ENCODE results near the gene ZNF730.
"Not testable (repeated sequence)": the region's sequence is repeated elsewhere in the genome, so short reads cannot be mapped to it uniquely, and the experiment has no call there.

The ZNF730 gene

GRCh38 chr19:23116802-23117571 is at the start of gene ZNF730:
Gene ZNF730 (plus strand): TSS chr19:23117025. CDS start chr19:23117174, 149 bp downstream.
- peak; percentile 63 for DNase-seq (ENCODE audit: low read depth, low spot score)

- DNase-seq (ENCODE audit: low read depth, low spot score), result peak; percentile 9
These were observed 46.3 kb upstream of the ZNF730 start for GRCh38 chr19:23070353-23071146.

GRCh38 chr19:23071147-23071511 is 45.7 kb upstream of the ZNF730 start:
- no peak for DNase-seq (ENCODE audit: low read depth, low spot score)

DNA sequence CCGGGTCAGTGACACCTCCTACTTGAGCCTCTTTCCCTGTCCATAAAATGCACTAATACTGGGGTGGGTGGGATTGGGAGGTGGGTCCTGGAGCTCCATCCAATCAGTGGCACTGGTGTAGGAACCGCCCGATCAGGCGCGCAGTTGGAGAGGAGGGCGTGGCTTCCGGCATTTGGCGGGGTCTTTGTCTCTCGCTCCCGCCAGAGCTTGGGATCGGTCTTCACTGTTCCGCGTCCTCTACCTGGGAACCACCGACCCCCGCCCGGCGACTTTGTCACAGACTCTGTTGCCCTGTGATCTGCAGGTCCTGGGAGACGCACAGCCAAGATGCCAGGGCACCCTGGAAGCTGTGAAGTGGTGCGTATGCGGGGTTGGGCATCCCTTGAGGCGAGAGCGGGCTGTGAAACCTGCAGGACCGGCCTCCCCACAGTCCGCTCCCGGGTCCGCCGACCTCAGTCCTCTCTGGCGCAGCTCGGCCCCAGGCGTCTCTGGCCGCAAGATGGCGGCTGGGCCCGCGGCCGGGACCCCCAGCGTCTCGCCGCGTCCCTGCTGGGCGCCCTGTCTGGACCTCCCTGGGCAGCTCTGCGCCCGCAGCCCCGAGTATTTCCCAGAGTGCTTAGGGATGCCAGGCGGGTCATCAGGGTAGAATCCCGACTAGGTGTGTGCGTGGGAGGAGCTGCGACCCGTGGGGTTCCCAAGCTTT is 41.6 kb upstream of the ZNF730 start:
- peak; percentile 93 for DNase-seq (ENCODE audit: low read depth, low spot score)

- DNase-seq (ENCODE audit: low read depth, low spot score), result peak; percentile 7
These were observed 39.0 kb upstream of the ZNF730 start for GRCh38 chr19:23077776-23078175.

GRCh38 chr19:23093832-23094231 is 23.0 kb upstream of the ZNF730 start:
- DNase-seq (ENCODE audit: low read depth, low spot score), result peak; percentile 23

DNA sequence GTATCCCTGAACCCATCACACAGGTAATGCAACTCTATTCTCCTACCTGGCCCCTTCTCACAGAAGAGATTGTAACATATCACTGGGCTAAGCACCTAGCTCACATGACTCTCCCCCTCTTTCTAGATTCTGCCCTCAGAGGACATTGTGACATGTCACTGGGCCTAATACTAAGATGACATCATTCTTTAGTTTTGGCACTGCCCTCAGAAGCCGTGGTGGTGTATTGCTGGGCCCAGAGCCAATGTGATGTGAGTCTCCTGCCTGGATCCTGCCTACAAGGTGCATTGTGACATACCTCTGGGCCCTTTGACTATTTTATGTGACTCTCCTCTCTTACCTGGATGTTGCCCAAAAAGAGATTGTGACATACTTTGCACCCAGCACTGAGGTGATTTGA is 21.4 kb upstream of the ZNF730 start:
- DNase-seq (ENCODE audit: low read depth, low spot score), result no peak

GRCh38 chr19:23098286-23098685 is 18.5 kb upstream of the ZNF730 start:
- DNase-seq (ENCODE audit: low read depth, low spot score), result no peak

DNA sequence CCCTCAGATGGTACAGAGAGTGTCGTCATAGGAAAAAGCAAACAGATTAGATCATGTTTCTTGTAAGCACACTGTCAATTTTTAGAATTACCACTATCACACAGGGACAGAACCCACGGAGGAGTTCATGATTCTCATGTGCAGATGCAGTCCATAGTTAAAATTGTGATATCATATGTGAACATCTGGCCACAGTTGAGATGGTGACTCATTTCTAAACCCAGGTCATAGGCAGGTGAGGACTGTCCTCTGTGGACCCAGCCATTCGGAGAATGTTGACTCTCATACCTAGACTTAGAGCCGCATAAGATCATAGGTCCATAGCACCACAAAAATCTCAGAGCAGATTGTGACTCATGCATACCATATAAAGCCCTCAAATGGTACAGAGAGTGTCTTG is 17.8 kb upstream of the ZNF730 start:
- DNase-seq (ENCODE audit: low read depth, low spot score), result no peak

DNA sequence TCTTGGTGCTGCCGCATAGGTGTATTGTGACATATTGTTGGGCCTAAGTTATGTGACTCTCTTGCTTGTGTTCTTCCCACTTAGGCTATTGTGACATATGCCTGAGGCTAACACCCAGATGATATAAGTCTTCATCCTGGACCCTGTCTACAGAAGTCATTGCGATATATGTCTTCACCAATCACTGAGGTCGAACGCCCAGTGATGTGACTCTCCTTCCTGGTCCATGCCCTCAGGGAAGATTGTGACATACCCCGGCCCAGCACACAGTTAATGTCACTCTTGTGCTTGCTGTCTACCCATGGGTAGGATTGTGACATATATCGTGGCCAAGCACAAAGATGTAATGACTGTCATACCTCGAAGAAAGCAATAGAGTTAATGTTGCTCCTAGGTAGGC is 16.9 kb upstream of the ZNF730 start:
- DNase-seq (ENCODE audit: low read depth, low spot score), result no peak

DNA sequence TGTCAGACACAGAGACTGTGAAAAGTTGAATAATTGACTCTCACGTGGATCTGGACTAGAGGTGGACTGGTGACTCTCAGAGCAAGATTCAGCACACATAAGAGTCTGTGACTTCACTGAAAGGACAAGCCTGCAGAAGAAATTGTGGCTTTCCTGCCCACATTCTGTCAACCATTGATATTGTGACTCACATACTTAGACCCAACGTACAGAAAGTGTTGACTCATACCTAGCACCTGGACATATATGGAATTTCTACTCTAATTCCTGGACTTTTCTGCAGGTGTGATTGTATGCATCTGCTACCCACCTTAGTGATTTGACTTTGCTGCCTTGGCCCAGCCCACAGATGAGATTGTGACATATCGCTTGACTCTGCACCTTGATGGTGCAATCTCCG is 15.6 kb upstream of the ZNF730 start:
- DNase-seq (ENCODE audit: low read depth, low spot score), result no peak

DNA sequence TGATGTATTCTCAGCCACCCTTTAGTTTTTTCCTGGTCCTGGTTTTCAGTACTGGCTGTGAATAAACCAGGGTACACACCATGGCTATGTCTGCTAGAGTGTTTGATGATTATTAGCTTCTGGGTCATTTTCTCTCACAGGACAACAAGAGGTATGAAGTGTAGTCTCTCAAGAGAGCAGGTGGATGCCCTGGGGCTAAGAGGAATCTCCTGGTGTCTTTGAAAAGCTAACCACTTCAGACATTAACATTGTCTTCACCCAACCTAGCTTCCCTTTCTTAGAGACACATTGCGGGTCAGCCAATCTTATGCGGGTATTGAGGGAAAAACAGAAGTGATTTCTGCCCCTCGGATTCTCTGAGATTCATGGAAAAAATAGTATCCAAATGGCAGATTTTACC is 1.6 kb downstream of the ZNF730 start:
- DNase-seq (ENCODE audit: low read depth, low spot score), result peak; percentile 15

GRCh38 chr19:23134211-23134610 is 17.4 kb downstream of the ZNF730 start:
- not testable (repeated sequence) for DNase-seq (ENCODE audit: low read depth, low spot score)

GRCh38 chr19:23145617-23146415 is 29.0 kb downstream of the ZNF730 start:
- no peak for DNase-seq (ENCODE audit: low read depth, low spot score)

GRCh38 chr19:23160766-23161165 is 43.9 kb downstream of the ZNF730 start:
- no peak for DNase-seq (ENCODE audit: low read depth, low spot score)

GRCh38 chr19:23168286-23168685 is 51.5 kb downstream of the ZNF730 start:
- peak; percentile 45 for DNase-seq (ENCODE audit: low read depth, low spot score)

DNA sequence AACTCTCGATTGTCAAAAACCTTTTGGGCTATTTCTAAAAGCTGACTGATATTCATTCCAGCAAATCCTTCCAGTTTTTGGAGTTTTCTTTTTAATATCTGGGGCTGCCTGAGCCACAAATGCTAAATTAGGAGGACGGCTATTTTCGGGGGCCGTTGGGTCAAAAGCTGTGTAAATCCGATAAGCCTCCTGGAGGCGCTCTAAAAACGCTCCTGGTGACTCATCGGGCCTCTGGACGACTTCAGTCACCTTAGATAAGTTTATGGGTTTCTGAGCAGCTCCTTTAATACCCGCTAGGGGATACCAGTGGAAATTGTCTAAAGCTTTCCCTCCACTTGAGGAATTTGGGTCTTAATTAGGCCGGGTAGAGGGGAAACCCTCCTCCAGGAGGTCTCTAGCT is 66.4 kb downstream of the ZNF730 start:
- DNase-seq (ENCODE audit: low read depth, low spot score), result no peak

- no peak for DNase-seq (ENCODE audit: low read depth, low spot score)
These were observed 73.5 kb downstream of the ZNF730 start for GRCh38 chr19:23190341-23190740.

Measured in iPS DF 19.7 (cell line).